Measurements from ENCODE around the gene DNAJB9. TPM values are rescaled to one million over a fixed set of nuclear protein-coding genes. Genes with fewer than 3 reads are reported as not detected.
"Not testable (repeated sequence)": the region's sequence is repeated elsewhere in the genome, so short reads cannot be mapped to it uniquely, and the experiment has no call there.

Gene DNAJB9
- total and polyA plus RNA-seq, 12 donors: 8.4 to 175 (median 44.9) TPM

- intact Hi-C loops (cut with DNase I): no loop called here
- H3K4me1 ChIP-seq (replicated peaks in 1 of 2): no peaks in the 10 kb centered on the region
- TF ChIP-seq POLR2A (IDR thresholded peaks at IDR 0.05): no peak
- TF ChIP-seq CTCF (IDR thresholded peaks at IDR 0.05): no peak
Measured at GRCh38 chr7:108541478-108541877, 28.2 kb upstream of the DNAJB9 start.

GRCh38 chr7:108548141-108548896 lies 21.4 kb upstream of the DNAJB9 start:
- H3K27me3 ChIP-seq; H3K27ac ChIP-seq; H3K36me3 ChIP-seq (replicated peaks in 1 of 2); intact Hi-C loops (cut with DNase I); H3K4me1 ChIP-seq (replicated peaks in 1 of 2); H3K4me3 ChIP-seq; DNase-seq; H3K9me3 ChIP-seq (replicated peaks in 1 of 3): not testable (repeated sequence)
- 62 to 70% (median 66%) methylated on average over 2 of the region's 2 CpGs for WGBS, 4 donors

More at GRCh38 chr7:108541478-108541877, 28.2 kb upstream of the DNAJB9 start:
- Histone ChIP-seq H3K36me3 (replicated peaks in 1 of 2) (no peaks in the 10 kb centered on the region), H3K27me3 (no peaks in the 10 kb centered on the region), H3K9me3 (replicated peaks in 1 of 3) (no peaks in the 10 kb centered on the region), H3K27ac (no peak overlapping the region), H3K4me3 (no peak overlapping the region)
- no peak for DNase-seq
- 72 to 84% (median 81%) methylated on average over 2 of the region's 2 CpGs for WGBS, 4 donors

GRCh38 chr7:108556665-108557064 lies 13.0 kb upstream of the DNAJB9 start:
- H3K9me3 ChIP-seq (replicated peaks in 1 of 3); DNase-seq; H3K27me3 ChIP-seq; H3K4me1 ChIP-seq (replicated peaks in 1 of 2); H3K4me3 ChIP-seq; H3K36me3 ChIP-seq (replicated peaks in 1 of 2); H3K27ac ChIP-seq; intact Hi-C loops (cut with DNase I): not testable (repeated sequence)

- H3K27ac ChIP-seq: no peak overlapping the region
- no peak for TF ChIP-seq CTCF (IDR thresholded peaks at IDR 0.05)
- TF ChIP-seq POLR2A (IDR thresholded peaks at IDR 0.05): no peak
- DNase-seq: no peak
- no peaks in the 10 kb centered on the region for H3K4me1 ChIP-seq (replicated peaks in 1 of 2)
- no peaks in the 10 kb centered on the region for H3K36me3 ChIP-seq (replicated peaks in 1 of 2)
- intact Hi-C loops (cut with DNase I): no loop called here
- 93 to 100% (median 98%) methylated on average over 3 of the region's 3 CpGs for WGBS, 4 donors
- peaks cover 0 to 9% (median 0%) of the 10 kb centered on the region in 3 donors for H3K9me3 ChIP-seq (replicated peaks in 1 of 3)
- H3K4me3 ChIP-seq: no peak overlapping the region
- no peaks in the 10 kb centered on the region for H3K27me3 ChIP-seq
Measured at GRCh38 chr7:108557191-108557590, 12.5 kb upstream of the DNAJB9 start.

- no peak for DNase-seq
- WGBS, 4 donors: 97 to 100% (median 98%) methylated on average over 1 of the region's 1 CpG
- Histone ChIP-seq H3K36me3 (replicated peaks in 1 of 2) (no peaks in the 10 kb centered on the region), H3K27ac (no peak overlapping the region), H3K4me1 (replicated peaks in 1 of 2) (no peaks in the 10 kb centered on the region), H3K27me3 (no peaks in the 10 kb centered on the region), H3K4me3 (no peak overlapping the region), H3K9me3 (replicated peaks in 1 of 3) (peaks cover 0 to 9% (median 0%) of the 10 kb centered on the region in 3 donors)
- intact Hi-C loops (cut with DNase I): no loop called here
- TF ChIP-seq POLR2A (IDR thresholded peaks at IDR 0.05): no peak
- no peak for TF ChIP-seq CTCF (IDR thresholded peaks at IDR 0.05)
Measured at GRCh38 chr7:108557617-108558016, 12.1 kb upstream of the DNAJB9 start.
